Posterior cingulate gyrus (tissue), 11 donors: ENCODE data around the gene TLR3.
A peak's percentile ranks its signal among the peaks of the same experiment; 100 is the strongest.
"Not testable (repeated sequence)": the region's sequence is repeated elsewhere in the genome, so short reads cannot be mapped to it uniquely, and the experiment has no call there.

ENCODE experiments used
- DNase-seq, 10 donors: peaks; one replicate each; pipeline versions ENCODE4 v3.0.0 to v3.0.0-alpha.2; 2020 to 2021; ENCODE audit warnings: mixed read lengths in 3 of 10
- intact Hi-C: fragments of 100-400 bp; cut with DNase I; formaldehyde crosslinking; loops from one replicate; pipeline ENCODE4 v1.15.1; 2023

Gene TLR3

DNA sequence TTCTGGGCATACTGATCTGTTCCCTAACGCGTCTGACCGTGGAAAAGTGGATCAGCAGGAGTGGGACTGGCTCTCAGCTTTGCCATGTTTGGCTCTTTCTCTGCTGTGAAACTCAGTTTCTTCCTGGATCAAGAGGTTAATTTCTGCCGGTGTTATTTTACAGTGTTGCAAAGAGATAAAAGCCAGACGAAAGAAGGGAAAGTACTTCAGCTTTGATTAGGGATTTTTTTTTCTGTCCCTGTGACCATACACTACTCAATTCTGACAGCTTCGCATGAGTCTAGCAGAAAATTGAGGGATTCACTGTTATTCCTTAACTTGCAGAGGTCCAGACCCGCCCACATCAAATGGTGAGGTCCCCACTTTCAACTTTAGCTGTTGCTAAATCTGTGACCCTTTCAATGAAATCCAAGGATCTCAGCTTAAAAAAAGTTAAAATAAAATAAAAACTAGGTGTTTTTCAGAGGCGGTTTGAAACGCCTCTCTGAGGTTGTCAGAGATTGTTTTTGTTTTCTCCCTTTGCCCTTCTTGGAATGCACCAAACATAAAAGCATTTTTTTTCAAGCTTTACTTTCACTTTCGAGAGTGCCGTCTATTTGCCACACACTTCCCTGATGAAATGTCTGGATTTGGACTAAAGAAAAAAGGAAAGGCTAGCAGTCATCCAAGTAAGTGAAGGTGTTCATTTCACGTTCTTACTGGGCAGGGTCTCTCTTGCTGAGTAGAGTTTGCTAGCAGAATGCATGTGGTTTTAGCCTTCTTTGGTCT, at the start of gene TLR3:
TSS of gene TLR3 (plus strand) at position 576 of the 768 bp plus-strand sequence. CDS start 7,464 bp downstream, outside the sequence.
- intact Hi-C loops: loop anchor here (2.0 kb wide), 1 partner anchor 68 kb away; no protein-coding TSS in a partner anchor
- DNase-seq: no peak

DNA sequence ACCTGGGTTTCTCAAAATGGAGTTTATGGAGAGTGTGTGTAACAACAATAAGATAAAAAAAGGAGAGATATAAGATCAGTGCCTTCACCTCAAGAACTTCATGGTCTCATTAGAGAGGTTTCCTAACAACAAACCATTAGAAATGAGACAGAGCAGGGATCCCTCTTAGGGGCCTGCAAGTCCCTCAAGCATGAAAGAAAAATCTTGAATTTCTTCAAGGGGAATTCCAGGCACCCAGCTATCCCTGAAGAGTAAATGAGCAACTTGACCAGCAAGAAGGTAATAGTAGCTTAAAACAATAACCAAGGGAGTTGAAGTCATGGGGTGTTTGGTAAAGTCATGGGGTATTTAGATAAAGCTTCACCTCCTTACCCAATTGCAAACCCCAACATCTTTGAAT, 49.7 kb upstream of the TLR3 start:
- DNase-seq: no peak
- intact Hi-C loops: no loop called here

- no peak for DNase-seq
- intact Hi-C loops: loop anchor here (2.0 to 10.0 kb wide), 3 partner anchors 275 to 595 kb away; partner anchors contain the start of gene UFSP2
These were observed 48.7 kb upstream of the TLR3 start for GRCh38 chr4:186020106-186020792.

DNA sequence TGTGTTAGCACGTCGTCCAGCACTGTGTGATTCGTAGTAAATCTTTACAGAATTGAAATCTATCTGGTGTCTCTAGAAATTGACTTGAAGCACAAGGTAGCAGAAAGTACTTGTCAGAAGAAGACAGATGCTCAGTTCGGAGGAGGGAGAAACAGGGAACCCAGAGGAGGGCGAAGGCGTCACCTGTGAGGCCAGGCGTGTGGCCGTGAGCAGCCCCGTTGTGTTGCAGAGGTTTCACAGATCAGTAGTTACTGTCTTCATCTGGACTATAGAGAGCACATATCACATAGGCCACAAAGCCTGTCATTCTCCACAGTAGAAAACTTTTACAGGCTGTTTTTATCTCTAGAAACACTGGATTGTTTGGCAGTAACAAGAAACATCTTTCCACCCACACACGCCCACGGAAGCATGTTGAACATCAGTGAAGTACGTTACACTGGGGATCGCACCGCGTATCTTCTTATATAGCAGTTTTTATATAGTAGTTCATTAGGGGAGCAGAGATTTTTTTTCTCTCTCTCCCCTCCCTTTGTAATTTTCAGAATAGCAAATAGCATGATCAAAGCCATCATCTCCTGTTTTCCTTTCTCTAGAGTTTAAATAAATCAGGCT, 48.1 kb upstream of the TLR3 start:
- DNase-seq: peak in 2 of 10 donors; percentile 41 to 52

DNA sequence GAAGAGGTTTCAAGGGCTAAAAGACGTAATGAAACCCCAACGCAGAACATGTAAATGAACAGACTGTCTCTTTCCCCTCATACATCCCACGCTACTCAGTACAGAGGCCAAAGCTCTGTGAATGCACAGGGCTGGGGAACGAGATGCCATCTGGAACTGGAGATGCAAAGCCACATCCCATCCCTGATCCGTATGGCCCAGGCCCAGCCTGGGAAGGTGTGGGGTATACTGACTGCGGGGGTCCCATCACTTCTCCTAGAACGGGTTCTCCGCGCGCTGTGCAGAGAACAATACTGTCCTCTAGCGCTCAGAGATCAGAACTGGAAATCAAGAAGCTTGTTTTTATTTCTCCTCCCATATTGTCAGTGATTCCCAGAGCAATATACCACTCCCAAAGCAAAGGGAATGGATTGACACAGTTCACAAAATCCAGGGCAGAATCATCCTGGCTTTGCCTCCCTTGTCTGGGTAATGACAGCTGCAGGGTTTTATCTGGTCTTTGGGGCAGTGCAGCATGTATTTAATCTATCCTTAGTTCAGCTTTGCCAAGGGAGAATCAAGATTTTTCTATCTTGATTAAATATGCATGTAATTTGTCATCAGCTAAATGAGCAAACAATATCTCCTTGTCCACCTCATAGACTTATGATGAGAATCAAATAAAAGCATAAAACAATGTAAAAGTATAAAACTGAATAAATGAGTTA, 47.3 kb upstream of the TLR3 start:
- intact Hi-C loops: loop anchor here (2.0 to 10.0 kb wide), 3 partner anchors 277 to 597 kb away; partner anchors contain the start of gene UFSP2
- DNase-seq: peak; percentile 21 to 90 (median 45)

More for the DNA sequence above, 48.1 kb upstream of the TLR3 start:
- intact Hi-C loops: loop anchor here (2.0 to 10.0 kb wide), 3 partner anchors 276 to 596 kb away; partner anchors contain the start of gene UFSP2

GRCh38 chr4:186023975-186024374, 45.0 kb upstream of the TLR3 start:
- intact Hi-C loops: loop anchor here (10.0 kb wide), 2 partner anchors 279 to 599 kb away; partner anchors contain the start of gene UFSP2
- DNase-seq: no peak

GRCh38 chr4:186024637-186025407, 44.1 kb upstream of the TLR3 start:
- intact Hi-C loops: loop anchor here (10.0 kb wide), 2 partner anchors 280 to 600 kb away; partner anchors contain the start of gene UFSP2
- DNase-seq: no peak

- intact Hi-C loops: loop anchor here (10.0 kb wide), 2 partner anchors 281 to 601 kb away; partner anchors contain the start of gene UFSP2
- DNase-seq: no peak
These were observed 43.6 kb upstream of the TLR3 start for GRCh38 chr4:186025408-186025690.

DNA sequence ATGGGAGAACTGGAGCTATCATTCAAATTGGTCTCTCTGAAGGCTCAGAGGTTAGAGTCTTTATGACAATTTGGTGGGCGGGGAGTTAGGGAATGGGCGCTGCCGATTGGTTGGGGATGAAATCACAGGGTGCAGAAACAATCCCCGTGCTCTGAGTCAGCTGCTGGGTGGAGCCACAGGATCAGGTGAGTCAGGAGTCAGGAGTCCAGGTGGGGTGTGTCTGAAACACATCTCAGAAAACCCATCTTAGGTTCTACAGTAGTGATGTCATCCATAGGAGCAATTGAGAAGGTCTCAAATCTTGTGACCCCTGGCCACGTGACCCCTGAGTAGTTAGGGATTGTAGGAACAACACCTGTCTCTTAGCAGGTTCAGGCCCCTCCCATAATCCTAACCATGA, 41.6 kb upstream of the TLR3 start:
- intact Hi-C loops: loop anchor here (10.0 kb wide), 2 partner anchors 283 to 603 kb away; partner anchors contain the start of gene UFSP2
- DNase-seq: no peak

- DNase-seq: peak in 8 of 10 donors; percentile 19 to 92 (median 44)
- intact Hi-C loops: loop anchor here (10.0 kb wide), 2 partner anchors 285 to 605 kb away; partner anchors contain the start of gene UFSP2
These were observed 39.2 kb upstream of the TLR3 start for GRCh38 chr4:186029571-186030398.

DNA sequence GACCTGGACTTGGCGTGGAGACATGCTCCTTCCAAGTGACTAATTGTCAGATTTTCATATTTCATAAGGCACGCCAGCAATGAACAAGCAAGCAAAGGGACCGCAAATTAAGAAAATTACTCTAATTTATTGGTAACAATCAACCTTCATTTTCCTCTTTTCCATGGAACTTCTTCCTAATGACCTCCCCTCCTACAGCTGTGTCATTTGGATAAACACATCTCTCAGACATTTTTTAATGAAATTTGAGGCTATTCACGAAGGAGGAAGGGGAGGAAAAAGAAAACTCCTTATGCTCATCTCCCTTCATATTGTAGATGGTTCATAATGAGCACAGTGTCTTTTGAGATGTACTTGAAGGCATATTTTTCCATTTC, 38.6 kb upstream of the TLR3 start:
- intact Hi-C loops: no loop called here
- DNase-seq: no peak

DNA sequence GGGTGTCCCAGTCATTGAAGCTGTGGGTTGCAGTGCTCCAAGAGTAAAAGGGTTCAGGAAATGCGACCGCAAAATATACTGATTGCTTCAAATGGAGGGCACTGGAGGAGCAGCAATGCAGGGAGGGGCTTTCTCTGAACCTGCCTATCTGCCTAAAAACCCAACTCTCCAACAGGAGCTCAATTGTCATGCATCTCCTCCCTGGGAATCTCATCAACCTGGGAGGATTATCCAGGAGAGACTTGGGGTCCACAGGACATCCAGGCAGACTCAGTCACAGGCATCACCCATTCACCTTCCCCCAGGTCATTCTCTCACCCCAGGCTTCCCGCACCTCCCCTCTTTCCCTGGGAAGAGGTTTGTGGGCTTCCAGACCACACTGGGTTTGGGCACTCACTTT, 38.2 kb upstream of the TLR3 start:
- intact Hi-C loops: no loop called here
- DNase-seq: no peak

GRCh38 chr4:186032259-186032658, 36.7 kb upstream of the TLR3 start:
- DNase-seq: no peak
- intact Hi-C loops: no loop called here

DNA sequence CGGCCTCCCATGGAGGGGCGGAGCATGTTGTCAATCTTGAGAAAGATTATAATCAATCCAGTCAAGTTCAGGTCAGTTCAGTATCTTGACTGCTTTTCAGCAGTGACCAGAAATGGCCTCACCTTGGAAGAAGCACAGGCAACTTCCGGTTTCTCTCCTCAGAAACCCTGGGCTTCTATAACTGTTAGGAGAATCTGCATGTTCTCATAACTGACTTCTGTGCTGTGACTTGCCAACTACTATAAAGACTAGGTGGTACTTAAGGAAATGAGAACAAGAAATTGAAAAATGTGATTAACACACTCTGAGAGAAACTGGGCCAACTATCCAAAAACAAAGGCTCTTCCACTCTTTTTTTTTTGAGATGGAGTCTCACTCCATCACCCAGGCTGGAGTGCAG, 35.9 kb upstream of the TLR3 start:
- DNase-seq: no peak
- intact Hi-C loops: no loop called here

DNA sequence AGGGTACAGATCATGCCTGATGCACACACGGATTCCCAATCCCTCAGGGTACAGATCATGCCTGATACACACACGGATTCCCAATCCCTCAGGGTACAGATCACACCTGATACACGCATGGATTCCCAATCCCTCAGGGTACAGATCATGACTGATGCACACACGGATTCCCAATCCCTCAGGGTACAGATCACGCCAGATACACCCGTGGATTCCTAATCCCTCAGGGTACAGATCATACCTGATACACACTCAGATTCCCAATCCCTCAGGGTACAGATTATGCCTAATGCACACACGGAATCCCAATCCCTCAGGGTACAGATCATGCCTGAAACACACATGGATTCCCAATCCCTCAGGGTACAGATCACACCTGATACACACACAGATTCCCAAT, 34.3 kb upstream of the TLR3 start:
- intact Hi-C loops, DNase-seq: not testable (repeated sequence)

GRCh38 chr4:186036976-186037581, 31.9 kb upstream of the TLR3 start:
- DNase-seq: no peak
- intact Hi-C loops: no loop called here

GRCh38 chr4:186037692-186038658, 31.0 kb upstream of the TLR3 start:
- intact Hi-C loops: loop anchor here (2.0 kb wide), 1 partner anchor 397 kb away; no protein-coding TSS in a partner anchor
- peak in 3 of 10 donors; percentile 17 to 26 (median 24) for DNase-seq
